HepG2 (cell line): ENCODE measurements around the gene FUZ. TPM values are rescaled to one million over a fixed set of nuclear protein-coding genes. Genes with fewer than 3 reads are reported as not detected.

Source experiments
- AGO2 ChIP-seq: fragments of 200-400 bp; formaldehyde crosslinking; optimal IDR thresholded peaks from 2 replicates; pipeline ENCODE3; 2017; ENCODE audit warnings: mild to moderate bottlenecking, low read depth, low read length, moderate library complexity
- ELF3 ChIP-seq: IDR thresholded peaks from 2 replicates; pipeline ENCODE4 v1.6.1; 2016; ENCODE audit warnings: missing genetic modification reagents, missing compliant biosample characterization
- FOXJ3 ChIP-seq: sonication (generic); formaldehyde crosslinking; IDR thresholded peaks from 2 replicates; pipeline ENCODE4 v1.4.0; 2020; ENCODE audit warnings: missing genetic modification reagents, mild to moderate bottlenecking, borderline replicate concordance
- HCFC1 ChIP-seq: fragments of 150-350 bp; IDR thresholded peaks from 2 replicates; pipeline ENCODE4 v1.6.1; 2014; ENCODE audit warnings: low read depth, low read length
- KAT7 ChIP-seq: IDR thresholded peaks from 2 replicates; pipeline ENCODE4 v1.6.1; 2018; ENCODE audit warnings: borderline replicate concordance, missing compliant biosample characterization
- MATR3 ChIP-seq: sonication (generic); formaldehyde crosslinking; IDR thresholded peaks from 2 replicates; pipeline ENCODE4 v1.4.0; 2020; ENCODE audit warnings: missing genetic modification reagents
- MAZ ChIP-seq, 2 experiments: sonication (generic) in 1 of 2; formaldehyde crosslinking in 1 of 2; IDR thresholded peaks; 2 replicates each; pipeline versions ENCODE4 v1.5.0 to v1.6.1; 2012 to 2020; ENCODE audit warnings: low read depth in 2 of 2, mild to moderate bottlenecking in 2 of 2, borderline replicate concordance in 1 of 2, improper control_type of control experiment in 1 of 2, low read length in 1 of 2, missing genetic modification reagents in 1 of 2, moderate library complexity in 1 of 2
- SAP130 ChIP-seq: IDR thresholded peaks from 2 replicates; pipeline ENCODE4 v1.6.1; 2016; ENCODE audit warnings: low read depth
- SSRP1 ChIP-seq: IDR thresholded peaks from 2 replicates; pipeline ENCODE4 v1.6.1; 2016; ENCODE audit warnings: control low read depth
- STAG1 ChIP-seq: sonication (generic); formaldehyde crosslinking; IDR thresholded peaks from 2 replicates; pipeline ENCODE4 v1.4.0; 2020; ENCODE audit warnings: missing genetic modification reagents
- TGIF2 ChIP-seq: IDR thresholded peaks from 2 replicates; pipeline ENCODE4 v1.6.1; 2016; ENCODE audit warnings: control low read depth, missing compliant biosample characterization
- TRIM24 ChIP-seq: sonication (generic); formaldehyde crosslinking; IDR thresholded peaks from 2 replicates; pipeline ENCODE4 v1.8.0; 2022; ENCODE audit warnings: mild to moderate bottlenecking, missing genetic modification reagents
- ZBTB1 ChIP-seq: sonication (generic); formaldehyde crosslinking; IDR thresholded peaks from 2 replicates; pipeline ENCODE4 v1.4.0; 2020; ENCODE audit warnings: missing genetic modification reagents, borderline replicate concordance
- ZBTB7B ChIP-seq: sonication (generic); formaldehyde crosslinking; IDR thresholded peaks from 2 replicates; pipeline ENCODE4 v1.4.0; 2020; ENCODE audit warnings: missing genetic modification reagents
- ZNF180 ChIP-seq: sonication (generic); formaldehyde crosslinking; IDR thresholded peaks from 2 replicates; pipeline ENCODE4 v1.4.0; 2020; ENCODE audit warnings: low read depth, missing genetic modification reagents, borderline replicate concordance
- ZNF274 ChIP-seq: sonication (generic); formaldehyde crosslinking; IDR thresholded peaks from 2 replicates; pipeline ENCODE4 v1.5.1; 2020; ENCODE audit warnings: mild to moderate bottlenecking, missing genetic modification reagents
- ZNF331 ChIP-seq: sonication (generic); formaldehyde crosslinking; IDR thresholded peaks from 2 replicates; pipeline ENCODE4 v1.4.0; 2020; ENCODE audit warnings: missing genetic modification reagents
- ZNF441 ChIP-seq: sonication (generic); formaldehyde crosslinking; IDR thresholded peaks from 2 replicates; pipeline ENCODE4 v1.7.0; 2021; ENCODE audit warnings: missing genetic modification reagents, borderline replicate concordance
- ZNF543 ChIP-seq: sonication (generic); formaldehyde crosslinking; IDR thresholded peaks from 2 replicates; pipeline ENCODE4 v1.4.0; 2020; ENCODE audit warnings: mild to moderate bottlenecking, missing genetic modification reagents
- ZNF790 ChIP-seq: sonication (generic); formaldehyde crosslinking; IDR thresholded peaks from 2 replicates; pipeline ENCODE4 v1.8.0; 2022; ENCODE audit warnings: missing genetic modification reagents, mild to moderate bottlenecking, borderline replicate concordance
- polyA plus RNA-seq, 8 experiments: library from polyadenylated mRNA; depleted of rRNA in 3 of 8; stranded (reverse) in 7 of 8; unstranded in 1 of 8; fragments of >200 nt; fragmentation: Illumina TruSeq in 4 of 8; extraction: Trizol in 4 of 8; gene quantifications; 2 replicates each; pipeline versions ENCODE4 v1.2.1 to v1.2.3, GENCODE V29; 2011 to 2016; ENCODE audit warnings: low read depth in 4 of 8, missing spikeins in 1 of 8, mixed read lengths in 1 of 8; ENCODE audit not compliant: insufficient read depth in 1 of 8
- total RNA-seq, 5 experiments: library from RNA; depleted of rRNA; stranded (reverse); fragments of >200 nt; fragmentation: Illumina TruSeq; extraction: Trizol; gene quantifications; 2 replicates each; pipeline ENCODE4 v1.2.3, GENCODE V29; 2016; ENCODE audit warnings: low read depth in 1 of 5
- TF ChIP-seq, protein P1 (sequence below): sonication (generic); formaldehyde crosslinking; conservative IDR thresholded peaks from 2 replicates; pipeline ENCODE4 v1.8.0; 2022; ENCODE audit warnings: missing genetic modification reagents
- TF ChIP-seq, protein P2 (sequence below), 2 experiments: sonication (generic) in 1 of 2; formaldehyde crosslinking in 1 of 2; IDR thresholded peaks; 2 replicates each; pipeline versions ENCODE4 v1.5.1 to v1.6.1; 2011 to 2020; ENCODE audit warnings: borderline replicate concordance in 1 of 2, low read depth in 1 of 2, low read length in 1 of 2, mild to moderate bottlenecking in 1 of 2, missing genetic modification reagents in 1 of 2, moderate library complexity in 1 of 2
- TF ChIP-seq, protein P3 (sequence below): sonication (generic); formaldehyde crosslinking; IDR thresholded peaks from 2 replicates; pipeline ENCODE4 v1.5.0; 2020; ENCODE audit warnings: mild to moderate bottlenecking, missing genetic modification reagents

FUZ gene
- total and polyA plus RNA-seq, 2 of the 13 experiments (the other 11 are each of a cell fraction or from before 2014, with no cell fraction given), result 0.08 TPM; not detected in 1

DNA sequence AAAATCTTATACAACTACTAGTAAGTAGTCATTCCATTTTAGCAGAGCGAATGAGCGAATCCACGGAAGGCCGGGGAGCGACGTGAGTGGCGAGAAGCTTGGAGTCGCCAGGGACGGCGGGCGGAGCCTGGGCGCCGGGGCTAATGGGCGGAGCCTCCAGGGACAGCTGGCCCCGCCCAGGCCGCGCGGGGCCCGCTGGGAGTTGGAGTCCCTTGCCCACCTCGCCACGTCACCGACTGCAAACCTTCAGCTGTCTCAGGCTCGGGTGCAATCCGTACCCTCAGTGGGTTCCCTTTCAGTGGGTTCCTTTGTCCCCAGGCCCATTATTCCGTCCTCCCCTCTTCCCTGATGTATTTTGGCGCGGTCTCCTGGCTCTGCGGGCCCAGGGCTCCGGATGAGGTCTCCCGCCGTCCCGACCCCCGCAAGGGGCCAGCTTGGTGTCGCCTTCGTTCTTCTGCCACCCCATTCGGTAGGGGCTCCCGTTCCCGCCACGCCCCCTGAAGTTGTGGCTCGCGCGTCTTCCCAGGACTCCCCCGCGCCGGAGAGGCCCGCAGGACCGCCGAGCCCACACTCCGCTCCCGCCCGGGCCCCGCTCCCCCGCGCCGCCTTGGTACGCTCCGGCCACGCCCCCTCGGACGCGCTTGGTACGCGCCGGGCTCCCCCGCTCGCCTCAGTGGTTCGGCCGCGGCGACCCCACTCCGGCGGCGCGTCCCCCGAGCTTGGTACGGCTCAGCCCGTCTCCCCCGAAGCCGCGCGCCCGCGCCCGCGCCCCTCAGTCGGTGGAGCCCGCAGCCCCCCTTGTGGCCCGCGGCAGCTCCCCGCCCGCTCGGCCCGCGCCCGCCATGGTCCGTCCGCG, 37.6 kb upstream of the FUZ start, which contains the start of gene PTOV1 (continued):
- TF ChIP-seq, protein P1, sequence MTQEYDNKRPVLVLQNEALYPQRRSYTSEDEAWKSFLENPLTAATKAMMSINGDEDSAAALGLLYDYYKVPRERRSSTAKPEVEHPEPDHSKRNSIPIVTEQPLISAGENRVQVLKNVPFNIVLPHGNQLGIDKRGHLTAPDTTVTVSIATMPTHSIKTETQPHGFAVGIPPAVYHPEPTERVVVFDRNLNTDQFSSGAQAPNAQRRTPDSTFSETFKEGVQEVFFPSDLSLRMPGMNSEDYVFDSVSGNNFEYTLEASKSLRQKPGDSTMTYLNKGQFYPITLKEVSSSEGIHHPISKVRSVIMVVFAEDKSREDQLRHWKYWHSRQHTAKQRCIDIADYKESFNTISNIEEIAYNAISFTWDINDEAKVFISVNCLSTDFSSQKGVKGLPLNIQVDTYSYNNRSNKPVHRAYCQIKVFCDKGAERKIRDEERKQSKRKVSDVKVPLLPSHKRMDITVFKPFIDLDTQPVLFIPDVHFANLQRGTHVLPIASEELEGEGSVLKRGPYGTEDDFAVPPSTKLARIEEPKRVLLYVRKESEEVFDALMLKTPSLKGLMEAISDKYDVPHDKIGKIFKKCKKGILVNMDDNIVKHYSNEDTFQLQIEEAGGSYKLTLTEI, result no peak
- TF ChIP-seq ZBTB1 (CRISPR knock-in tag) (no peak), ZNF274 (CRISPR knock-in tag) (peak; percentile 55), ZNF331 (peak; percentile 74), ZBTB7B (CRISPR knock-in tag) (peak; percentile 79), HCFC1 (peak; percentile 82), SAP130 (CRISPR knock-in tag) (peak; percentile 71), ELF3 (no peak), ZNF441 (CRISPR knock-in tag) (no peak), TRIM24 (CRISPR knock-in tag) (no peak), TGIF2 (no peak), FOXJ3 (CRISPR knock-in tag) (no peak), SSRP1 (CRISPR knock-in tag) (no peak; the same call in 1 of the 2 replicates), ZNF180 (CRISPR knock-in tag) (no peak), ZNF790 (no peak), MATR3 (CRISPR knock-in tag) (no peak), KAT7 (CRISPR knock-in tag) (peak; percentile 73; the same call in 1 of the 2 replicates), STAG1 (CRISPR knock-in tag) (no peak), AGO2 (peak; percentile 75), ZNF543 (CRISPR knock-in tag) (peak; percentile 14; the same call in 1 of the 2 replicates), MAZ (IDR thresholded peaks at IDR 0.05; ENCODE audit: borderline replicate concordance, low read depth, low read length) (peak; percentile 47; the same call in 1 of the 2 replicates), MAZ (CRISPR knock-in tag; IDR thresholded peaks at IDR 0.05; ENCODE audit: low read depth) (peak; percentile 89; the same call in 1 of the 2 replicates)
- TF ChIP-seq, protein P2, sequence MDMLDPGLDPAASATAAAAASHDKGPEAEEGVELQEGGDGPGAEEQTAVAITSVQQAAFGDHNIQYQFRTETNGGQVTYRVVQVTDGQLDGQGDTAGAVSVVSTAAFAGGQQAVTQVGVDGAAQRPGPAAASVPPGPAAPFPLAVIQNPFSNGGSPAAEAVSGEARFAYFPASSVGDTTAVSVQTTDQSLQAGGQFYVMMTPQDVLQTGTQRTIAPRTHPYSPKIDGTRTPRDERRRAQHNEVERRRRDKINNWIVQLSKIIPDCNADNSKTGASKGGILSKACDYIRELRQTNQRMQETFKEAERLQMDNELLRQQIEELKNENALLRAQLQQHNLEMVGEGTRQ (IDR thresholded peaks at IDR 0.05; ENCODE audit: low read depth, low read length), result no peak
- TF ChIP-seq, protein P2 (CRISPR knock-in tag; IDR thresholded peaks at IDR 0.05; ENCODE audit: borderline replicate concordance), result no peak
- TF ChIP-seq, protein P3, sequence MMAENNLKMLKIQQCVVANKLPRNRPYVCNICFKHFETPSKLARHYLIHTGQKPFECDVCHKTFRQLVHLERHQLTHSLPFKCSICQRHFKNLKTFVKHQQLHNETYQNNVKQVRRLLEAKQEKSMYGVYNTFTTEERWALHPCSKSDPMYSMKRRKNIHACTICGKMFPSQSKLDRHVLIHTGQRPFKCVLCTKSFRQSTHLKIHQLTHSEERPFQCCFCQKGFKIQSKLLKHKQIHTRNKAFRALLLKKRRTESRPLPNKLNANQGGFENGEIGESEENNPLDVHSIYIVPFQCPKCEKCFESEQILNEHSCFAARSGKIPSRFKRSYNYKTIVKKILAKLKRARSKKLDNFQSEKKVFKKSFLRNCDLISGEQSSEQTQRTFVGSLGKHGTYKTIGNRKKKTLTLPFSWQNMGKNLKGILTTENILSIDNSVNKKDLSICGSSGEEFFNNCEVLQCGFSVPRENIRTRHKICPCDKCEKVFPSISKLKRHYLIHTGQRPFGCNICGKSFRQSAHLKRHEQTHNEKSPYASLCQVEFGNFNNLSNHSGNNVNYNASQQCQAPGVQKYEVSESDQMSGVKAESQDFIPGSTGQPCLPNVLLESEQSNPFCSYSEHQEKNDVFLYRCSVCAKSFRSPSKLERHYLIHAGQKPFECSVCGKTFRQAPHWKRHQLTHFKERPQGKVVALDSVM, result 0 out of 2 replicates have a peak, but pooled peaks have one; percentile 32
